NCI-H146 treated with DMSO at 0.1 percent for 48 hours (cell line): Measurements from ENCODE around the gene METTL25B.

Source experiments
- DNase-seq: peaks from one replicate; lab custom pipeline; 2025; ENCODE audit not compliant: unreplicated experiment; lab: John Stamatoyannopoulos, UW

METTL25B gene

GRCh38 chr1:156767101-156767878, 39.0 kb downstream of the METTL25B start, which contains the start of gene PRCC:
Gene PRCC (plus strand): TSS chr1:156767535. CDS start chr1:156767772, 237 bp downstream.
- DNase-seq: peak; percentile 99

GRCh38 chr1:156767879-156768604, 39.8 kb downstream of the METTL25B start:
- DNase-seq: no peak

GRCh38 chr1:156768610-156769295, 40.5 kb downstream of the METTL25B start:
- no peak for DNase-seq

GRCh38 chr1:156772222-156772621, 44.0 kb downstream of the METTL25B start:
- DNase-seq: no peak

GRCh38 chr1:156772728-156773497, 44.6 kb downstream of the METTL25B start:
- DNase-seq: no peak

GRCh38 chr1:156773607-156774006, 45.3 kb downstream of the METTL25B start:
- no peak for DNase-seq

GRCh38 chr1:156775799-156776198, 47.5 kb downstream of the METTL25B start:
- no peak for DNase-seq

- DNase-seq: no peak
Measured at GRCh38 chr1:156776942-156777341, 48.7 kb downstream of the METTL25B start.

GRCh38 chr1:156777573-156777972, 49.3 kb downstream of the METTL25B start:
- no peak for DNase-seq

GRCh38 chr1:156781585-156782186, 53.4 kb downstream of the METTL25B start:
- no peak for DNase-seq

- DNase-seq: no peak
Measured at GRCh38 chr1:156785458-156785857, 57.2 kb downstream of the METTL25B start.
